GM12878 (cell line): ENCODE data around the gene ME2.
A peak's percentile ranks its signal among the peaks of the same experiment; 100 is the strongest.

Experiments
- CTCF ChIP-seq, 3 experiments: IDR thresholded peaks in 2 of 3; conservative IDR thresholded peaks in 1 of 3; 2 replicates each; pipeline ENCODE4 v1.5.1; 2011; ENCODE audit warnings: low read depth in 3 of 3, low read length in 3 of 3, mild to moderate bottlenecking in 3 of 3, control low read depth in 2 of 3, moderate library complexity in 2 of 3, inconsistent platforms in 1 of 3, mixed read lengths in 1 of 3; ENCODE audit not compliant: control insufficient read depth in 2 of 3, insufficient read depth in 1 of 3; ENCODE audit errors: extremely low read depth in 1 of 3
- YY1 ChIP-seq: IDR thresholded peaks from 2 replicates; pipeline ENCODE4 v1.6.1; 2011; ENCODE audit warnings: low read depth, mild to moderate bottlenecking, low read length

DNA sequence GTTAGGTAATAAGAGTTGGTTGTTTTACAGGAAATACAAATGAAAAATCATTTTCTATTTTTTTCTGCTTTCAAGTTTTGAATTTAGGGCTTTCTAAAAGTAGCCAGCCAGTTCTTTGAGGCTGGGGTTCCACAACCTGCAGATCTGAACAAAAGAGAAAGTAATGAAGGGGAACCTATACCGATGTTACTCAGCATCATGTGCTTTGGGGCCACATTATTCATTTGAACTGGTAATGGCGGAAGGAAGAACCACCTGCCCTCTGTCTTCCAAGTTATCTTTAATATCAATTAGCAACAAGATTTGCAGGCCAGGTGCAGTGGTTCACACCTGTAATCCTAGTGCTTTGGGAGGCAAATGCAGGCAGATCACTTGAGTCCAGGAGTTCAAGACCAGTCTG, 46.2 kb upstream of the ME2 start:
- no peak for TF ChIP-seq CTCF (IDR thresholded peaks at IDR 0.05 in 2 of 3, conservative IDR thresholded peaks at IDR 0.05 in 1 of 3; ENCODE audit: control insufficient read depth in 2 of 3, extremely low read depth in 1 of 3, insufficient read depth in 1 of 3, low read depth in 3 of 3, low read length in 3 of 3)
- peak; percentile 79; the same call in 1 of the 2 replicates for TF ChIP-seq YY1
